PC-9 (cell line): ENCODE data around the gene RPGRIP1L. TPM values are rescaled to one million over a fixed set of nuclear protein-coding genes. Genes with fewer than 3 reads are reported as not detected.
A peak's percentile ranks its signal among the peaks of the same experiment; 100 is the strongest.

Experiments used
- BruUV-seq: library from RNA; stranded (reverse); fragments of 400-500 nt; replicated peaks from 2 replicates; lab custom pipeline; 2021; lab: Mats Ljungman, UMichigan
- CTCF ChIA-PET: fragments of 300-600 bp; sonication (Branson Sonifier 250); formaldehyde crosslinking; loops from one replicate; lab custom pipeline; 2022; ENCODE audit warnings: antibody characterized with exemption; lab: Charles Lee
- POLR2A ChIA-PET: fragments of 300-600 bp; sonication (Branson Sonifier 250); formaldehyde crosslinking; loops from one replicate; lab custom pipeline; 2022; ENCODE audit warnings: antibody characterized with exemption; ENCODE audit not compliant: unreplicated experiment; lab: Charles Lee
- DNase-seq, 2 experiments: peaks; one replicate each; pipeline versions ENCODE4 v3.0.0 to v3.0.0-alpha.2; 2015 to 2022; ENCODE audit warnings: mixed read lengths in 1 of 2
- H2AFZ ChIP-seq: fragments of 200-600 bp; sonication (generic); 2 replicates; pipeline ENCODE4 v1.8.1; 2017; ENCODE audit warnings: antibody characterized with exemption
- H3F3A ChIP-seq: fragments of 200-600 bp; sonication (generic); 2 replicates; pipeline ENCODE4 v1.8.1; 2017; ENCODE audit warnings: antibody characterized with exemption, mild to moderate bottlenecking, low read depth; ENCODE audit not compliant: insufficient read depth
- H3K27ac ChIP-seq: fragments of 200-600 bp; sonication (generic); 2 replicates; pipeline ENCODE4 v1.6.1; 2016; ENCODE audit warnings: mixed run types
- H3K27me3 ChIP-seq: fragments of 200-600 bp; sonication (generic); 2 replicates; pipeline ENCODE4 v1.6.1; 2016; ENCODE audit warnings: low read depth, mixed run types; ENCODE audit not compliant: insufficient read depth
- H3K36me3 ChIP-seq: fragments of 200-600 bp; sonication (generic); 2 replicates; pipeline ENCODE4 v1.6.1; 2016; ENCODE audit warnings: low read depth, mixed run types
- H3K4me1 ChIP-seq: fragments of 200-600 bp; sonication (generic); replicated peaks from 2 replicates; pipeline ENCODE4 v1.6.1; 2016; ENCODE audit warnings: mixed run types; ENCODE audit not compliant: insufficient read depth
- H3K4me2 ChIP-seq: fragments of 200-600 bp; sonication (generic); 2 replicates; pipeline ENCODE4 v1.6.1; 2017; ENCODE audit warnings: mixed run types
- H3K4me3 ChIP-seq: fragments of 200-600 bp; sonication (generic); 2 replicates; pipeline ENCODE4 v1.6.1; 2016; ENCODE audit warnings: mixed run types
- H3K79me2 ChIP-seq: fragments of 200-600 bp; sonication (generic); 2 replicates; pipeline ENCODE4 v1.6.1; 2017; ENCODE audit warnings: low read depth, mixed run types
- H3K9me2 ChIP-seq: fragments of 200-600 bp; sonication (generic); 2 replicates; pipeline ENCODE4 v1.8.1; 2017; ENCODE audit warnings: mild to moderate bottlenecking; ENCODE audit not compliant: insufficient read depth
- H3K9me3 ChIP-seq: fragments of 200-600 bp; sonication (generic); 2 replicates; pipeline ENCODE4 v1.8.1; 2016; ENCODE audit warnings: low read depth; ENCODE audit not compliant: insufficient read depth
- H4K20me1 ChIP-seq: fragments of 200-600 bp; sonication (generic); 2 replicates; pipeline ENCODE4 v1.8.1; 2017; ENCODE audit not compliant: insufficient read depth
- CTCF ChIP-seq: fragments of 200-600 bp; sonication (generic); conservative IDR thresholded peaks from 2 replicates; pipeline ENCODE4 v1.6.1; 2017; ENCODE audit warnings: mixed run types, antibody characterized with exemption, mild to moderate bottlenecking, moderate library complexity
- EZH2 ChIP-seq: fragments of 200-600 bp; sonication (generic); IDR thresholded peaks from 2 replicates; pipeline ENCODE4 v1.8.0; 2017; ENCODE audit warnings: antibody characterized with exemption, low read depth
- intact Hi-C: fragments of 100-400 bp; cut with micrococcal nuclease; formaldehyde crosslinking; loops from one replicate; pipeline ENCODE4 v1.10.0; 2022; ENCODE audit not compliant: unreplicated experiment
- total RNA-seq: library from RNA; stranded (reverse); gene quantifications from 2 replicates; pipeline ENCODE4 v1.2.3, GENCODE V29; 2021

Gene RPGRIP1L
- total RNA-seq, 1 experiment from 2014 or later: 14.0 TPM

GRCh38 chr16:53668869-53669268 lies 34.8 kb downstream of the RPGRIP1L start:
- Histone ChIP-seq H3K9me3 (no peaks in the 10 kb centered on the region), H4K20me1 (no peaks in the 10 kb centered on the region), H3K36me3 (no peaks in the 10 kb centered on the region), H3F3A (no peaks in the 10 kb centered on the region), H3K9me2 (no peaks in the 10 kb centered on the region), H3K4me1 (no peaks in the 10 kb centered on the region), H3K79me2 (no peaks in the 10 kb centered on the region), H3K27me3 (no peaks in the 10 kb centered on the region), H3K27ac (no peak overlapping the region), H2AFZ (no peak overlapping the region), H3K4me2 (no peak overlapping the region), H3K4me3 (no peak overlapping the region)
- BruUV-seq: no TSS peak
- intact Hi-C loops: no loop called here
- CTCF ChIA-PET: no interaction called here
- TF ChIP-seq EZH2: no peak
- no peak for TF ChIP-seq CTCF
- no peak for DNase-seq
- POLR2A ChIA-PET: no interaction called here

DNA sequence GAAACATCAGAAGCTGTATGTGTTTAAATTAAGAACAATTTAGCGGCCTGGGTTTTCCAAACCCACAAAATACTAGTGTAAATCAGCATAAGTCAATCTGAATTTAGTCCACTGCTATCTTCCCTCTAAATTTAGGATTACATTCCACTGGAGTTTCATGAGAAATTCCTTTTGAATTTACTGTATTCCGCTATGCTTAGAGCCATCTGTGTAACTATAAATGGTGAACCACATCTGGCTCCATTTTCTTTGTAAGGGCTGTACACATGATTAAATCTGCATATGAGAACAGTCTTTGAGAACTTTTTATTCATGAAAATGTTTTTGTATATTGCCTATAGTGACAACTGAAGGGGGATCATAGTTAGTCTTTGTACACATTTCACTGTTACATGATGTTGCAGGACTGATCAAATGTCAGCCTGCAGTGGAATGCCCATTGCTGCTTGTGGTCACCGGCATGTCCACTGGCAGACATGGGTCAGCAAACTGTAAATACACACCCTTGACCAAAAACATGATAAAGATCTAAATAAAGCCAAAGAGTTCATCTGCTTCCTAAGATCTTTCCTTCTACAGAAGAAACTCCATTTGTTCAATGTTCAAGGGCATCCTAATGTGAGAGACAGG lies 36.8 kb downstream of the RPGRIP1L start:
- peak in 1 of 2 experiments; percentile 0 for DNase-seq
- intact Hi-C loops: no loop called here
- no peak overlapping the region for H3K4me3 ChIP-seq
- no peak overlapping the region for H2AFZ ChIP-seq
- H3K36me3 ChIP-seq: no peaks in the 10 kb centered on the region
- CTCF ChIA-PET: no interaction called here
- no peaks in the 10 kb centered on the region for H3K79me2 ChIP-seq
- H3K4me1 ChIP-seq: no peaks in the 10 kb centered on the region
- H3K4me2 ChIP-seq: no peak overlapping the region
- H3K9me2 ChIP-seq: no peaks in the 10 kb centered on the region
- H3K9me3 ChIP-seq: no peaks in the 10 kb centered on the region
- H3K27ac ChIP-seq: no peak overlapping the region
- no peak for TF ChIP-seq CTCF
- no peak for TF ChIP-seq EZH2
- H3K27me3 ChIP-seq: no peaks in the 10 kb centered on the region
- no peaks in the 10 kb centered on the region for H4K20me1 ChIP-seq
- no TSS peak for BruUV-seq
- no peaks in the 10 kb centered on the region for H3F3A ChIP-seq
- POLR2A ChIA-PET: no interaction called here

GRCh38 chr16:53664724-53665345 lies 38.8 kb downstream of the RPGRIP1L start:
- H3K4me3 ChIP-seq: no peak overlapping the region
- no peaks in the 10 kb centered on the region for H3K4me1 ChIP-seq
- H3K27ac ChIP-seq: no peak overlapping the region
- no peaks in the 10 kb centered on the region for H3K27me3 ChIP-seq
- intact Hi-C loops: no loop called here
- ChIA-PET CTCF (no interaction called here), POLR2A (no interaction called here)
- DNase-seq: no peak
- TF ChIP-seq EZH2 (no peak), CTCF (no peak)
- H3K79me2 ChIP-seq: no peaks in the 10 kb centered on the region
- no peak overlapping the region for H2AFZ ChIP-seq
- no peaks in the 10 kb centered on the region for H3K36me3 ChIP-seq
- H4K20me1 ChIP-seq: no peaks in the 10 kb centered on the region
- H3K9me3 ChIP-seq: no peaks in the 10 kb centered on the region
- H3K4me2 ChIP-seq: no peak overlapping the region
- no TSS peak for BruUV-seq
- no peaks in the 10 kb centered on the region for H3K9me2 ChIP-seq
- no peaks in the 10 kb centered on the region for H3F3A ChIP-seq
